Caco-2 (cell line): ENCODE data around the gene KLHL1. TPM values are rescaled to one million over a fixed set of nuclear protein-coding genes. Genes with fewer than 3 reads are reported as not detected.

ENCODE experiments used
- BruUV-seq: library from RNA; stranded (reverse); fragments of 400-500 nt; replicated peaks from 2 replicates; lab custom pipeline; 2021; lab: Mats Ljungman, UMichigan
- CTCF ChIA-PET: fragments of 300-600 bp; sonication (Branson Sonifier 250); formaldehyde crosslinking; loops from one replicate; lab custom pipeline; 2022; ENCODE audit warnings: antibody characterized with exemption; lab: Charles Lee
- POLR2A ChIA-PET: fragments of 300-600 bp; sonication (Branson Sonifier 250); formaldehyde crosslinking; loops from one replicate; lab custom pipeline; 2022; ENCODE audit warnings: antibody characterized with exemption; lab: Charles Lee
- DNase-seq, 2 experiments: peaks; one replicate each; pipeline versions ENCODE4 v3.0.0 to v3.0.0-alpha.2; 2020 to 2022
- H3K27me3 ChIP-seq: replicated peaks from 2 replicates; pipeline ENCODE4 v1.6.0; 2011; ENCODE audit warnings: low read length; ENCODE audit not compliant: control insufficient read depth, insufficient read depth
- H3K36me3 ChIP-seq: 2 replicates; pipeline ENCODE4 v1.5.1; 2011; ENCODE audit warnings: low read length; ENCODE audit not compliant: control insufficient read depth, insufficient read depth
- H3K4me1 ChIP-seq: fragments of 250-450 bp; sonication (Bioruptor Pico); 2 replicates; pipeline ENCODE4 v1.5.1; 2020; ENCODE audit warnings: mild to moderate bottlenecking
- H3K4me3 ChIP-seq: 2 replicates; pipeline ENCODE4 v1.5.1; 2011; ENCODE audit warnings: low read depth, mild to moderate bottlenecking, control low read depth, low read length
- H3K9me3 ChIP-seq: fragments of 250-450 bp; sonication (Bioruptor Pico); 2 replicates; pipeline ENCODE4 v1.5.1; 2020; ENCODE audit warnings: mild to moderate bottlenecking, moderate library complexity
- H3K27ac Mint-ChIP-seq: one replicate; pipeline ENCODE4 v1.8.0; 2022; ENCODE audit warnings: mixed read lengths; ENCODE audit not compliant: unreplicated experiment
- H3K27me3 Mint-ChIP-seq: one replicate; pipeline ENCODE4 v1.8.0; 2022; ENCODE audit warnings: mixed read lengths; ENCODE audit not compliant: insufficient read depth, unreplicated experiment
- H3K36me3 Mint-ChIP-seq: one replicate; pipeline ENCODE4 v1.8.0; 2022; ENCODE audit warnings: mild to moderate bottlenecking, mixed read lengths; ENCODE audit not compliant: insufficient read depth, unreplicated experiment
- H3K4me1 Mint-ChIP-seq: one replicate; pipeline ENCODE4 v1.8.0; 2022; ENCODE audit warnings: low read depth, mixed read lengths; ENCODE audit not compliant: unreplicated experiment
- H3K4me3 Mint-ChIP-seq: one replicate; pipeline ENCODE4 v1.8.0; 2022; ENCODE audit warnings: mild to moderate bottlenecking, moderate library complexity, mixed read lengths; ENCODE audit not compliant: unreplicated experiment
- H3K9me3 Mint-ChIP-seq: one replicate; pipeline ENCODE4 v1.8.0; 2022; ENCODE audit warnings: mixed read lengths; ENCODE audit not compliant: unreplicated experiment
- intact Hi-C: fragments of 100-400 bp; cut with micrococcal nuclease; formaldehyde crosslinking; loops from one replicate; pipeline ENCODE4 v1.10.0; 2022; ENCODE audit not compliant: unreplicated experiment
- total RNA-seq: library from RNA; stranded (reverse); gene quantifications from 2 replicates; pipeline ENCODE4 v1.2.3, GENCODE V29; 2022
- TF ChIP-seq, protein P1 (sequence below), 2 experiments: fragments of 200-600 bp in 1 of 2; IDR thresholded peaks; 1 replicate in 1 of 2; 2 replicates in 1 of 2; pipeline versions ENCODE4 v1.5.1 to v1.8.0; 2011 to 2022; ENCODE audit warnings: antibody characterized with exemption in 1 of 2, control low read depth in 1 of 2, inconsistent platforms in 1 of 2, low read depth in 1 of 2, low read length in 1 of 2, mild to moderate bottlenecking in 1 of 2, moderate library complexity in 1 of 2; ENCODE audit not compliant: insufficient read depth in 1 of 2, severe bottlenecking in 1 of 2, unreplicated experiment in 1 of 2

The KLHL1 gene
- total RNA-seq, 1 experiment from 2014 or later, result not detected

DNA sequence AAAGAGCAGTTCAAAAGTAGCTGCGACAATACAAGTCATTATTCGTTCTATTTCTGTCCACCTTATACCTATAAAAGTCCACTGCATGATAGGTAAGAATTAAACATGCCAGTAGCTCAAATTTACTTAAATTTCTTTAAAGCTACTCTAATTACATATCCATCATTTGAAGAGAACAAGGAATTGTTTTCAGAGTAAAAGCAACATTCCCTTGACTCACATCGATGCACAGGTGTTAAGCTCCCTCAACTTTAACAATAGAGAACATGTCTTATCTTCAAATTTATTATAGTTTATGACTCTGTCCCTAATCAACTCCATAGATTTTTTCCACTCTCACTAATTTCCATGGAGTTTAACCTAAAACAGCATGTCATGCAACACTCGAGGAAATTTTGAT, 158.1 kb downstream of the KLHL1 start:
- intact Hi-C loops, result no loop called here
- CTCF ChIA-PET, result no interaction called here
- POLR2A ChIA-PET, result no interaction called here
- no peaks in the 10 kb centered on the region for H3K4me1 ChIP-seq
- no peaks in the 10 kb centered on the region for H3K4me1 Mint-ChIP-seq
- TF ChIP-seq, protein P1, sequence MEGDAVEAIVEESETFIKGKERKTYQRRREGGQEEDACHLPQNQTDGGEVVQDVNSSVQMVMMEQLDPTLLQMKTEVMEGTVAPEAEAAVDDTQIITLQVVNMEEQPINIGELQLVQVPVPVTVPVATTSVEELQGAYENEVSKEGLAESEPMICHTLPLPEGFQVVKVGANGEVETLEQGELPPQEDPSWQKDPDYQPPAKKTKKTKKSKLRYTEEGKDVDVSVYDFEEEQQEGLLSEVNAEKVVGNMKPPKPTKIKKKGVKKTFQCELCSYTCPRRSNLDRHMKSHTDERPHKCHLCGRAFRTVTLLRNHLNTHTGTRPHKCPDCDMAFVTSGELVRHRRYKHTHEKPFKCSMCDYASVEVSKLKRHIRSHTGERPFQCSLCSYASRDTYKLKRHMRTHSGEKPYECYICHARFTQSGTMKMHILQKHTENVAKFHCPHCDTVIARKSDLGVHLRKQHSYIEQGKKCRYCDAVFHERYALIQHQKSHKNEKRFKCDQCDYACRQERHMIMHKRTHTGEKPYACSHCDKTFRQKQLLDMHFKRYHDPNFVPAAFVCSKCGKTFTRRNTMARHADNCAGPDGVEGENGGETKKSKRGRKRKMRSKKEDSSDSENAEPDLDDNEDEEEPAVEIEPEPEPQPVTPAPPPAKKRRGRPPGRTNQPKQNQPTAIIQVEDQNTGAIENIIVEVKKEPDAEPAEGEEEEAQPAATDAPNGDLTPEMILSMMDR (IDR thresholded peaks at IDR 0.05; ENCODE audit: insufficient read depth in 1 of 2, low read depth in 1 of 2, low read length in 1 of 2, severe bottlenecking in 1 of 2, unreplicated experiment in 1 of 2), result no peak
- no peak overlapping the region for H3K4me3 Mint-ChIP-seq
- no peak for DNase-seq
- H3K27ac Mint-ChIP-seq, result no peak overlapping the region
- no TSS peak for BruUV-seq
- H3K27me3 Mint-ChIP-seq, result no peaks in the 10 kb centered on the region
- no peaks in the 10 kb centered on the region for H3K36me3 ChIP-seq
- no peak overlapping the region for H3K4me3 ChIP-seq
- no peaks in the 10 kb centered on the region for H3K27me3 ChIP-seq
- no peaks in the 10 kb centered on the region for H3K9me3 Mint-ChIP-seq
- no peaks in the 10 kb centered on the region for H3K36me3 Mint-ChIP-seq
- H3K9me3 ChIP-seq, result no peaks in the 10 kb centered on the region

GRCh38 chr13:69948016-69948415, 160.2 kb downstream of the KLHL1 start:
- H3K27ac Mint-ChIP-seq, result no peak overlapping the region
- H3K4me1 Mint-ChIP-seq, result no peaks in the 10 kb centered on the region
- no peaks in the 10 kb centered on the region for H3K36me3 Mint-ChIP-seq
- H3K4me3 ChIP-seq, result no peak overlapping the region
- no peaks in the 10 kb centered on the region for H3K36me3 ChIP-seq
- no TSS peak for BruUV-seq
- ChIA-PET POLR2A (no interaction called here), CTCF (no interaction called here)
- no peaks in the 10 kb centered on the region for H3K4me1 ChIP-seq
- TF ChIP-seq, protein P1 (IDR thresholded peaks at IDR 0.05; ENCODE audit: insufficient read depth in 1 of 2, low read depth in 1 of 2, low read length in 1 of 2, severe bottlenecking in 1 of 2, unreplicated experiment in 1 of 2), result no peak
- H3K27me3 ChIP-seq, result no peaks in the 10 kb centered on the region
- H3K9me3 Mint-ChIP-seq, result no peaks in the 10 kb centered on the region
- H3K27me3 Mint-ChIP-seq, result no peaks in the 10 kb centered on the region
- no peak for DNase-seq
- intact Hi-C loops, result no loop called here
- no peak overlapping the region for H3K4me3 Mint-ChIP-seq
- no peaks in the 10 kb centered on the region for H3K9me3 ChIP-seq

DNA sequence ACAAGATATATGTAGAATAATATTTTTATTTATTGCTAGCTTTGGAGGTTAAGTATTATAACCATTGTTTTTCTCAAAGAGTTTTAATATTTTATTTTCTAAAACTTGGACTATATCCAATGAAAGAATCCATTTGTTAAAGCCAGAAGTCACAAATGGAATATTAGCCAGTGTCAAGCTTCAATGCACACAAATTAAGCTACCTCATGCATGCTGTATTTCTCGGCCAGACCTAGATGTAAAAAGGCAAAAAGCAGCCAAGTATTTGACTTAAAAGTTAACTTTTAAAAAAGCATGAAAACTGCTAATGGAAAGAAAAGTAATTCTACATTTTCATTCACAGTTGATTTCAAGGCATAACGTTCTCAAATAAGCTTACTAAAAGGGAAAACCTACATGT, 160.7 kb downstream of the KLHL1 start:
- TF ChIP-seq, protein P1 (IDR thresholded peaks at IDR 0.05; ENCODE audit: insufficient read depth in 1 of 2, low read depth in 1 of 2, low read length in 1 of 2, severe bottlenecking in 1 of 2, unreplicated experiment in 1 of 2), result no peak
- CTCF ChIA-PET, result no interaction called here

More for the DNA sequence above, 160.7 kb downstream of the KLHL1 start:
- POLR2A ChIA-PET, result no interaction called here
- Mint-ChIP-seq H3K4me3 (no peak overlapping the region), H3K27ac (no peak overlapping the region), H3K36me3 (no peaks in the 10 kb centered on the region), H3K9me3 (no peaks in the 10 kb centered on the region), H3K4me1 (no peaks in the 10 kb centered on the region), H3K27me3 (no peaks in the 10 kb centered on the region)
- no peaks in the 10 kb centered on the region for H3K9me3 ChIP-seq
- H3K27me3 ChIP-seq, result no peaks in the 10 kb centered on the region
- intact Hi-C loops, result no loop called here
- H3K4me3 ChIP-seq, result no peak overlapping the region
- H3K36me3 ChIP-seq, result no peaks in the 10 kb centered on the region
- BruUV-seq, result no TSS peak
- no peak for DNase-seq
- no peaks in the 10 kb centered on the region for H3K4me1 ChIP-seq
